ENCODE measurements around the gene RNF38. TPM values are rescaled to one million over a fixed set of nuclear protein-coding genes. Genes with fewer than 3 reads are reported as not detected.
"Not testable (repeated sequence)": the region's sequence is repeated elsewhere in the genome, so short reads cannot be mapped to it uniquely, and the experiment has no call there.

Gene RNF38
- total RNA-seq, 3 donors from 2014 or later (not counting 1 experiment from before 2014, with no cell fraction given) = 70.9 to 90.0 (median 76.5) TPM

DNA sequence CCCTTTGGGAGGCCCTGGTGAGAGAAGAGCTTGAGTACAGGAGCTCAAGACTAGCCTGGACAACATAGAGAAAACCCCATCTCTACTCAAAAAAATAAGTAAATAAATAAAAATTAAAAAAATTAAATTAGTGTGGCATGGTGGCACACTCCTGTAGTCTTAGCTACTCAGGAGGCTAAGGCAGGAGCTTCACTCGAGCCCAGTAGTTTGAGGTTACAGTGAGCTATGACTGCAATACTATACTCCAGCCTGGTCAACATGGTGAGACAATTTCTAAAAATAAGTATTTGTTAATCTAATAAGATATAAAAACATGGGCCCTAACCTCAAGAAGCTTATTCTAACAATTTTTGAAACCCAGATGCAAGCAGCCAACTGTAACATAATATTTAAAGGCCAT, 7.6 kb downstream of the RNF38 start:
- TF ChIP-seq CTCF (IDR thresholded peaks at IDR 0.05) = no peak
- Mint-ChIP-seq H3K9me3 (no peaks in the 10 kb centered on the region), H3K36me3 (no peaks in the 10 kb centered on the region), H3K4me3 (no peak overlapping the region), H3K27ac (peak overlapping the region; percentile 47 to 54), H3K4me1 (peaks cover 56 to 72% of the 10 kb centered on the region in 2 donors), H3K27me3 (ENCODE audit: low read depth in 2 of 2) (no peaks in the 10 kb centered on the region)
- no peak for DNase-seq
- Histone ChIP-seq H3K27ac (ENCODE audit: low read length) (no peak overlapping the region), H3K36me3 (ENCODE audit: control insufficient read depth, insufficient read depth, low read length) (peaks cover 13% of the 10 kb centered on the region), H3K9me3 (ENCODE audit: control insufficient read depth, insufficient read depth, low read length) (no peaks in the 10 kb centered on the region), H3K4me3 (ENCODE audit: low read length) (no peak overlapping the region), H3K27me3 (ENCODE audit: control insufficient read depth, insufficient read depth, low read length) (no peaks in the 10 kb centered on the region), H3K4me1 (ENCODE audit: control insufficient read depth, insufficient read depth, low read length) (no peaks in the 10 kb centered on the region)
- WGBS (ENCODE audit: insufficient coverage) = no CpG with 5 or more reads among the region's 1 CpG
- intact Hi-C loops (cut with micrococcal nuclease) = no loop called here
- ATAC-seq = no peak

DNA sequence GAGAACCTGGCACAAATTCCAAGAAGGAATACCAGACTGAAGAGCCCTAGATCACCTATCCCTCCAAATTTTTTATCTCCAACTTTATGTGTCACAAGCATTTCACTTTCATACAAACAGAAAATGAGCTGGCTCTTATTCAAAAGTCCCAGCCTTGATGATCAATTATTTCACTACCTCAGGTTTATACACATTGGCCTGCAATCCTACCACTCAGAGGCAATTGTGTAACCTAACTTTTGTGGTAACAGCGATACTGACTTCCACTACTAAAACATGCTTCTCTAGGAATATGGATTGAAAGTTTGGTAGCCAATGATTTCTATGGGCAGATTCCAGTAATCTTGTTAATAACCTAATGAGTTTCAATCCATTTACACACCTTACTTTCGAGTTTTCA, 10.5 kb downstream of the RNF38 start:
- no peaks in the 10 kb centered on the region for H3K9me3 Mint-ChIP-seq
- peak overlapping the region; percentile 68 to 76 for H3K27ac Mint-ChIP-seq
- Histone ChIP-seq H3K4me1 (ENCODE audit: control insufficient read depth, insufficient read depth, low read length) (no peaks in the 10 kb centered on the region), H3K36me3 (ENCODE audit: control insufficient read depth, insufficient read depth, low read length) (peaks cover 14% of the 10 kb centered on the region), H3K27ac (ENCODE audit: low read length) (no peak overlapping the region), H3K9me3 (ENCODE audit: control insufficient read depth, insufficient read depth, low read length) (no peaks in the 10 kb centered on the region), H3K4me3 (ENCODE audit: low read length) (no peak overlapping the region), H3K27me3 (ENCODE audit: control insufficient read depth, insufficient read depth, low read length) (no peaks in the 10 kb centered on the region)
- H3K4me1 Mint-ChIP-seq = peaks cover 45 to 71% of the 10 kb centered on the region in 2 donors
- no peaks in the 10 kb centered on the region for H3K27me3 Mint-ChIP-seq (ENCODE audit: low read depth in 2 of 2)
- 87% methylated on average over 1 of the region's 2 CpGs for WGBS (ENCODE audit: insufficient coverage)
- no peak for TF ChIP-seq CTCF (IDR thresholded peaks at IDR 0.05)
- ATAC-seq = no peak
- H3K36me3 Mint-ChIP-seq = no peaks in the 10 kb centered on the region
- intact Hi-C loops (cut with micrococcal nuclease) = no loop called here
- DNase-seq = no peak
- no peak overlapping the region for H3K4me3 Mint-ChIP-seq

DNA sequence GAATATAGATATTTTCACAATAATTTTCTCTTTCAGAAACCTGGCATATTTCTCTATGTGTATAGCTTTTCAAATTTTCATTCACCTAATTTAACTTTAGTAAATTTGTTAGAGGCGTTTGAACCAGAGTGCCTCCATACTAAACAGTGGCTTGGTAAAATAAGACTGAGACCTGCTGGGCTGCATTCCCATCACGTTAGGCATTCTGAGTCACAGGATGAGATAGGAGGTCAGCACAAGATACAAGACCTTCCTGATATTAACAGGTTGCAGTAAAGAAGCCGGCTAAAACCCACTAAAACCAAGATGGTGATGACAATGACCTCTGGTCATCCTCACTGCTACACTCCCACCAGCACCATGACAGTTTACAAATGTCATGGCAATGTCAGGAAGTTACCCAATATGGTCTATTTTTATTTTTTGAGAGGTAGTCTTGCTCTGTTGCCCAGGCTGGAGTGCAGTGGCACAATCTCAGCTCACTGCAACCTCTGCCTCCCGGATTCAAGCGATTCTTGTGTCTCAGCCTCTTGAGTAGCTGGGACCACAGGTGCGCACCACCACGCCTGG, 13.6 kb downstream of the RNF38 start:
- H3K27ac ChIP-seq (ENCODE audit: low read length); H3K4me1 ChIP-seq (ENCODE audit: control insufficient read depth, insufficient read depth, low read length); H3K27me3 Mint-ChIP-seq (ENCODE audit: low read depth in 2 of 2); ATAC-seq; H3K9me3 ChIP-seq (ENCODE audit: control insufficient read depth, insufficient read depth, low read length); H3K27me3 ChIP-seq (ENCODE audit: control insufficient read depth, insufficient read depth, low read length); H3K4me3 Mint-ChIP-seq; H3K4me3 ChIP-seq (ENCODE audit: low read length); intact Hi-C loops (cut with micrococcal nuclease); H3K9me3 Mint-ChIP-seq; H3K36me3 Mint-ChIP-seq; DNase-seq: not testable (repeated sequence)
- H3K36me3 ChIP-seq (ENCODE audit: control insufficient read depth, insufficient read depth, low read length) = peaks cover 12% of the 10 kb centered on the region
- Mint-ChIP-seq H3K4me1 (peaks cover 63 to 82% of the 10 kb centered on the region in 2 donors), H3K27ac (peak overlapping the region in 1 of 2 donors; percentile 54)
- WGBS (ENCODE audit: insufficient coverage) = 81% methylated on average over 6 of the region's 7 CpGs

- peak in 1 of 3 donors; percentile 36 for ATAC-seq
- Histone ChIP-seq H3K27ac (ENCODE audit: low read length) (peak overlapping the region; percentile 64), H3K4me1 (ENCODE audit: control insufficient read depth, insufficient read depth, low read length) (peaks cover 4% of the 10 kb centered on the region), H3K4me3 (ENCODE audit: low read length) (no peak overlapping the region), H3K36me3 (ENCODE audit: control insufficient read depth, insufficient read depth, low read length) (peaks cover 3% of the 10 kb centered on the region), H3K9me3 (ENCODE audit: control insufficient read depth, insufficient read depth, low read length) (no peaks in the 10 kb centered on the region), H3K27me3 (ENCODE audit: control insufficient read depth, insufficient read depth, low read length) (no peaks in the 10 kb centered on the region)
- Mint-ChIP-seq H3K4me3 (peak overlapping the region; percentile 76), H3K27ac (peak overlapping the region; percentile 90 to 93), H3K27me3 (ENCODE audit: low read depth in 2 of 2) (no peaks in the 10 kb centered on the region), H3K9me3 (no peaks in the 10 kb centered on the region), H3K36me3 (no peaks in the 10 kb centered on the region), H3K4me1 (peaks cover 58% of the 10 kb centered on the region in 2 donors)
- intact Hi-C loops (cut with micrococcal nuclease) = no loop called here
- TF ChIP-seq CTCF (IDR thresholded peaks at IDR 0.05) = no peak
- no peak for DNase-seq
These were observed 17.6 kb downstream of the RNF38 start for GRCh38 chr9:36382484-36382883.

Data from natural killer cell (primary cell).